Lung microvascular endothelial cell (primary cell): ENCODE data around the gene MYH10. TPM values are rescaled to one million over a fixed set of nuclear protein-coding genes. Genes with fewer than 3 reads are reported as not detected.

ENCODE experiments used
- DNase-seq, 2 donors: peaks; one replicate each; pipeline versions ENCODE4 v3.0.0 to v3.0.0-alpha.2; 2010; ENCODE audit warnings: low read depth in 2 of 2
- total RNA-seq: library from RNA; depleted of rRNA; stranded (reverse); fragments of >200 nt; gene quantifications from 2 replicates; pipeline ENCODE4 v1.2.1, GENCODE V29; 2014

MYH10 gene
- total RNA-seq, 1 donor from 2014 or later, result 287 TPM

- DNase-seq, result no peak
Measured at GRCh38 chr17:8475781-8476180, 154.7 kb downstream of the MYH10 start.

GRCh38 chr17:8475227-8475626, 155.3 kb downstream of the MYH10 start:
- DNase-seq, result no peak

GRCh38 chr17:8474826-8475225, 155.7 kb downstream of the MYH10 start:
- DNase-seq, result no peak

DNA sequence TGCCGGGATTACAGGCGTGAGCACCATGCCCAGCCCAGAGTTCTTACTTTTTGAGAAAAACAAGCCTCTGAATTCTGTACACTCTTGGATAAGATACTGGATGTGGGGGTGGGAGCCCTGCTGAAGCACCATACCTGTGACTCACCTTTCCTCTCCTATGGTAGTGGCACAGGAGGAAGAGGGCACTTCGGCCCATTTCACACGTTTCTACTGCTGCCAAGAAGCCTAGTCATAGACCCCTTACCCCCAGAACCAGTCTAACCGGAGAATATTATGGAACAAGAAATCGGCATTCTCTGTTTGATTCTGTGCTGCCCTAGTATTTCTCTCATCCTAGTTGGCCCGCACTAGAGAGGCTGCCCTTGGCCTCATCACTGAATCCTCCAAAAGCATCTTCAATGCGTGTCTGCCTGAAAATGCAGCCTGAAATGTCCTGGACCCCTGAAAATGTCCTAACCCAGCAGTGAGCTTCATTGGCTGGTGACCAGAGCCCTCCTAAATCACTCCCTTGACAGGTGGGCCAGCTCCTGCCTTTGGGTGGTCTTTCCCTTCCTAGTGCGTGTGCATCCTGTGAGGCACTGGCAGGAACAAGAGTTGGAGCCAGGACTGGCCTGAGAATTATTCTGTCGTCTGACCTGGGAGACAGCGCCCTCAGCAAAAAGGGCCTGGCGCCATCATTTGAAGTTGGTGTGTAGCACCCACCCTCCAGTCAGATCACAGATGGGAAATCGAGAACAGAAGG, 156.9 kb downstream of the MYH10 start:
- DNase-seq, result no peak

GRCh38 chr17:8472663-8473062, 157.9 kb downstream of the MYH10 start:
- no peak for DNase-seq

DNA sequence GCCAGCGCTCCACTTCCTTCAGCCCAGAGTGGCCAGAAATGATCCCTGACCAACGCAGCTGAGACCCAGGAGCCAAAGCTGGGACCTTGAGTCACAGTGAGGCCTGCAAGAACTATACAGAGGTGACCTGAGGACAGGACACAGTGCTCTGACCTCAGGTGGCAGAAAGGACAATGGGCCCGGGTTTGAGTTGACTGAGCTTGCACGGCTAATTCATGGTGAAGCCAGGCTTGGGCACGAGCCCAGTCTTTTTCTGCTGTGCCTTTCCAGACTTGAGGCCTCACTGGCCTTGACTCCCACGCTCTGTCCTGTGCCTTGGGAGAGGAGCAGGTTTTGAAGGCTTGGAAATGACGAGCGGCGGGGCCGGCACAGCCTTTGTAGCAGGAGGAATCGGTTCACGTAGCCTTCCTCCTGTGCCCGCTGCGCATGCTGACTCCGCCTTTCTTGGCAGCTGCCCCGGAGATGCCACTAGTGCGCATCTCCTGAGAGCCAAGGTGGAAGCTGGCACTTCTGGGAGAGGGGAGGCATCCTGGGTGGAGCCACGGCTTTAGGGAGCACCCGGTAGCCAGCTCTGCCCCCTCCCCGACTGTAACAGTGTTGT, 160.0 kb downstream of the MYH10 start:
- peak in 1 of 2 donors; percentile 19 for DNase-seq

GRCh38 chr17:8469964-8470363, 160.6 kb downstream of the MYH10 start:
- no peak for DNase-seq

DNA sequence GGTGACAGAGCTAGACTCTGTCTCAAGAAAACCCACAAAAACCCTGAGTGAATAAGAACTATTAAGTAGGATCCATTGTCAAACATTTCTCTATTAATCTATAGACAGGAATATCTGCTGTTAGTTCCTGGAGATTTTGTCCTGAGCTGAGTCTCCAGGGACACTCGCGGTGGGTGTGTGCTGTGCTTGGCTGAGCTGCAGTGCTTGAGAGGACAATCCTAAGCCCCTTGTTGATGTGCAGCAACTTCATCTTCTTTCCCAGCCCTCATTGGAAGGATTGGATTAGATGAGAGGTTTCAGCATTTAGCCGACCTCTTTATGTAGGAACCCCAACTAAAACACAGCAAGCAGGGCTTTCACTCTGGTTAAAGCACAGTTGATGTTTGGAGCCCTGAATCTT, 161.5 kb downstream of the MYH10 start:
- DNase-seq, result no peak

GRCh38 chr17:8468127-8468526, 162.4 kb downstream of the MYH10 start:
- no peak for DNase-seq

GRCh38 chr17:8467527-8467926, 163.0 kb downstream of the MYH10 start:
- no peak for DNase-seq

- DNase-seq, result no peak
Measured at GRCh38 chr17:8466873-8467272, 163.7 kb downstream of the MYH10 start.

DNA sequence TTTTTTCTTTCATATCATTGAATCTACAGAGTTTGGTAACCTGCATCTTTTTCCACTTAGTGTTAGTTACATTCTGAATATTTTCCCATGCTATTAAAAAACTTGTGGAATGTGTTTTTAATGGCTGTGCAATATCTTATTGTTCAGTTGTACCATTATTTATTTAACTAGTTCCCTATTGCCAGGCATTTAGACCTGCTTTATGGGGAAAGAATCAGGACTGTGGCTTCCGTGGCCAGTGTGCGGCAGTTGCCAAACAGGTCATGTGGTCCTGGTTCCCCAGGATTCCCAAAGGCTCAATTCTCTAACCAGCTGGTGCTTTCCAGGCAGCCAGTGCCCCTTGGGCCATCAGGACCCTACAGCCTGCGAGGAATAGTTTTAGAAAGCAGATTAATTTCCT, 164.1 kb downstream of the MYH10 start:
- DNase-seq, result peak in 1 of 2 donors; percentile 74

- no peak for DNase-seq
Measured at GRCh38 chr17:8465759-8466158, 164.8 kb downstream of the MYH10 start.

DNA sequence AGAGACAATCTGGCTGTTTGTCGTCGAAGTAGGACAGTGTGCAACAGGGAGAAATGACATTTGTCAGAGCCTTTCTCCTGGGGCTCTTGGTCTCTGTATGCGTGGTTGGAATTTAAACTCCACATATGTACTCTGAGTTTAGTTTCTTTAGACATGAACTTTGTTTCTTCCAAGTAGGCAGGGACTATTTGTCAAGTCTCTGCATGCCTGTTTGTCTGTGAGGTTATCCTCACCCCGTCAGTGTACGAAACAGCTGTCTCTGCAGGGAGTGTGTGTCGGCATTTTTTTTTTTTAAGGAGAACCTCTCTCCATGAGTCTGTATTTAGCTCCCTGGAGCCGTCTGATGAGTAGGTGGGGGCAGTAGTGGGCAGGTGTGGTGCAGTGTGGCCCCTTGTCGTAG, 165.2 kb downstream of the MYH10 start:
- no peak for DNase-seq

DNA sequence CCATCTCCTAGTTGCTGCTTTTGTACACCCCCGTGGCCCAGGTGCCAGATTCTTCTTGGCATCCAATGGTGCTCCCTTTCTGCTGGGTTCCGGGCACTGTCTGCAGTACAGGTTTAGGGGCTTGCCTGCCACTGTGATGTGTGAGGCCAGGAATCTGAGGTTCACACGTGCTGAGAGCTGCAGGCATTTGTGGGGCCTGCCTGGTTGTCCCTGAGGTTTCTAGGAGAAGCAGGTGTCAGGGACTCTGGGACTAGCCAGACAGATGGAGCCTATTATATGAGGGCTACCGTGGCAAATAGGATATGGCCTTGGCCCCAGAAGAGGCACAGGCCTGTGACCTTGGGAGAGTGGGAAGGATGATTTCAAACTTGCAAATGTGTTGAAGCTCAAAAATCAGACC, 165.6 kb downstream of the MYH10 start:
- DNase-seq, result no peak

- no peak for DNase-seq
Measured at GRCh38 chr17:8463099-8463498, 167.4 kb downstream of the MYH10 start.

DNA sequence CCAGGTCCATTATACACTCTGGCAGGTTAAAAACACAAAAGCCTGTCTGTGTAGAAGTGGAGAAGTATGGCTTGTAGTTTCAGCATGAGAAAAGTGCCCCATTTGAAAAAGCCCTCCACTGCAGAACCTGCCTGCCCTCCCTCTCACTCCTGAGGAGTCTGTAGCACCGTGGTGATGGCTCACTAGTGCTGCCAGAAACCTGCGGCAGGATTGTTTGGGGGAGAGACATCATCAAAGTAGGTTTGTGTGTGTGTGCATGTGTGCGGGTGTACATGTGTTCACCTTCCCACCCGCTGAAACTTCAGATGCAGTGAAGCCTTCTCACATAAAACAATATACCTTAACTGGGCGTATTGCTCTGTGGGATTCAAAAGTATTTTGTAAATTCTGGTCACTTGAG, 168.0 kb downstream of the MYH10 start:
- DNase-seq, result no peak

DNA sequence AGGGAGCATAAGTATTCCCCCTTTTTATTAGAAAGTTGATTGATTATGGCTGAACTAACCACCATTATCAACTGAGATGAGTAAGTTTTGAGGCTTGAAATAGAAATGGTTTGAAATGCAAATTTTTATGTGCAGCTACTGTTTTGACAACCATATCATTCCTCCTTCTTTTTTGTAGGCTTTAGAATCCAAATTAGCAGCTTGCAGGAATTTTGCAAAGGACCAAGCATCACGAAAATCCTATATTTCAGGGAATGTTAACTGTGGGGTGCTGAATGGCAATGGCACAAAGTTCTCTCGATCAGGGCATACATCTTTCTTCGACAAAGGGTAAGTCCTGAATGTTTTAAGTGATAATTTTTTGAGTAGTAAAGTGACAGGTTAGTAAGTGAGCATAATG, 170.7 kb downstream of the MYH10 start:
- DNase-seq, result no peak

GRCh38 chr17:8459107-8459506, 171.4 kb downstream of the MYH10 start:
- no peak for DNase-seq

DNA sequence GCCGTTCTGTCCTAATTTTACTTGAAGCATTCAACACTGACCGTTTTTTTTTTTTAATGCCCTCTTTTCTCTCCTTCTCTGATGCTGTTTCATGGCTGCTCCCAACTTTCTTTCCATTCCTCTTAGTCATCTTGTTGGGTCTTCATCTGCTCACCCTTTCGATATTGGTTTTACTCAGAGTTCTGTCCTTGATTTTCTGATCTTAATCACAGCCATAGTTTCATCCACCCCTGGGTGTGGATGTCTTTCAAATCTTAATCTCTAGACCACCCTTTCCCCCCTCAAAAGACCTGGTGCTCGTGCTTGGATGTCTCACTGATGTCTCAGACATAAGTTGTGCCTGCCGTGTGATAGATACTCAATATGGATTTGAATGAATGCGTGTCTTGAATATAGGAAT, 172.4 kb downstream of the MYH10 start:
- DNase-seq, result no peak

DNA sequence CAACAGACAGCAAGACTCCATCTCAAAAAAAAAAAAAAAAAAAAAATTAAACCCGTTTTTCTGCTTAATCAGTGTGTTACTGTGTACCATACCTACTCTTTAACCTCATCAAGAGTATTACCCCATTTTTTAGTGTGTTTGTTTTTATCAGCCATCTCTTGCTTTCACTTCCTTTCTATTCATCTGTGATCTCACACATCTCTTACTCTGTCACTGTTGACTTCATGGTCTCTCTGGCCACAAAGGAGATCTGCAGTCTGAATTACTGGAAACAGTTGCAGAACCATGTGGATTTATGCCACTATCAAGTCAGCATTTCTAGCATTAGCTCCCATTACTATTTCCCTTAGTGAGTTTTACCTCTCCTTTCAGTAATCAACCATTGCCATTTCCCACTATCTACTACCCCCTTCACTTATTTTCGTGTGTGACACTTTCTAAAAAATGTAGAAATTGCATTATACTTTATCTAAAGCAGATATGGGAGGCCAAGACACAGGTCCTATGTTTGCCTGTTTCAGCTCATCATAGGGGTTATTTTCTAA, 174.8 kb downstream of the MYH10 start:
- no peak for DNase-seq

- no peak for DNase-seq
Measured at GRCh38 chr17:8453326-8453725, 177.2 kb downstream of the MYH10 start.

DNA sequence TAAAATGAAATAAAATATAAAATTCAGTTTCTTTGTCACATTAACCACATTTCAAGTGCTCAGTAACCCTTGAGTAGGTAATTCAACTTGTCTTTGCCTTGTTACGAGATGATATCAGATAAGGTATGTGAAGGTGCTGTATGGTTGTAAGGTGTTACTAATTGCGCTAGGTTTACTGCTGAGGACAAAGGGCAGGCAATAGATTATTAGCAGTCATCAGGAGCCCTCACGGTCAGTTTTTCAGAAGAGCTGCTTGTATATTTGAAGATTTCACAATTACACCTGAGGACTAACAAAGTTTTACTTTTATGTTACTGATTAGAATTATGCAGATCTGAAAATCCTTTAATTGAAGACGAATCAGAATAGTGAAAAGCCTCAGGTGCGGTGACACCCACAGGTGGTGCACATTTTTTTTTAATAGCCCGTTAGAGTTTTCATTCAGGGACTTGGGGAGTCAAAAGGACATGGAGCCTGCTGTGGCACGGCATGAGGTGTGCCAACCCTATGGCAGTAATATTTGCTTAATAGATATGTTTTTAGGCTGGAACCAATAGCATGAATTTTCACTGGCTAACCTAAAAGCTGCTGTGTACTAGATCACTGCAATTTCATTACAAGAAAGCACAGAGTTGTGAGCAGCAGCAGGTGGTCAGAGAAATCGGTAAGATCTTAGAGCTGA, 178.5 kb downstream of the MYH10 start:
- no peak for DNase-seq
